NCI-H69 (cell line): ENCODE data around the gene LTA4H.

Source experiments
- DNase-seq: peaks from one replicate; lab custom pipeline; 2025; lab: John Stamatoyannopoulos, UW

Gene LTA4H

DNA sequence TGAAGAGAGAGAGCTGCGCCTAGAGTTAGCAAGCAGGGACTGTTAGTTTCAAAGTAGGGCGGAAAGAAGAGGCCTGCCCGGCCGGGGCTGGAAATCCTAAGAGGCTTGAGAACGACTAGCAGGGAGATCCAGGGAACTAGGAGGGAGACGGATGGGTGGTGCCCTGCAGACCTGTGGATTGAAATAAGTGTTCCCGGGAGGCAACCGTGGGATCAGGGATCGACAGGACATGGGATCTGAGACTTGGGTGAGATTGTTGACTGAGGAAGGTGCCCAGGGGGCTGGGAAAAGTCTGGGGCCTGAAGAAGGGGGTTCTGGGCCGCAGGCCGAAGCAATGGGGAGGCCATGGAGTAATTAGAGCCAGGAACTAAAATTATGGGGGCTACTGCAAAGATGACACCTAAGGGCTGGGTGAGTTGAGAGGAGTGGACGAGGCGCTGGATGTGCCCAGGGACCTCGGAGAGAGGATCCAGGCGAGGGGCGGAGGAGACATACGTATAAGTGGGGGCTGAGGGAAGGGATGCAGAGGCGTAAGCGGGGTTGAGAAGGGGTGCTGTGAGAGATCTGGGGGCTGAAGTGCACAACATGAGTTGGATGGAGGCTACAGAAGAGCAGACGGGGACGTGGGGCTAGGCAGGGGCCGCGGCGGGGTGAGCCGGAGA is 635 bp downstream of the LTA4H start:
- DNase-seq, result peak; percentile 75

- no peak for DNase-seq
Measured at GRCh38 chr12:96033549-96034389, 1.6 kb downstream of the LTA4H start.

DNA sequence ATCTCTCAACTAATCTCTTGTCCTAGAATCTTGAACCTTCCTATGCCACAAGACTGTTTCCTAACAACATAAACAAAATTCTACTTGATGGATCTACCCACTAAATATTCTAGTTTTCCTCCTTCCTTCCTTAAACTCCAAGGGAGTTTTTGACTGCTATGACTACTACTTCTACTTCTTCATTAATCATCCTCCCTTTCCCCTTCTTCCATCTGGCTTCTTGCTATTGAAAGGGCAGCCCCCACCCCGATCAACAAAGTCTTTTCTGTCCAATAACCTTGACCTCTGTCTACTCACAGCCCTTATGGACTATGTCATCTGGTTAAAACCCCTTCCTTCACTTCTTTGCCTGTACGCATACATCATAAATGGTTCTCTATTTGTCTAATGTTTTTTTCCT is 5.6 kb downstream of the LTA4H start:
- DNase-seq, result no peak

GRCh38 chr12:96028538-96028937 is 6.8 kb downstream of the LTA4H start:
- DNase-seq, result no peak

DNA sequence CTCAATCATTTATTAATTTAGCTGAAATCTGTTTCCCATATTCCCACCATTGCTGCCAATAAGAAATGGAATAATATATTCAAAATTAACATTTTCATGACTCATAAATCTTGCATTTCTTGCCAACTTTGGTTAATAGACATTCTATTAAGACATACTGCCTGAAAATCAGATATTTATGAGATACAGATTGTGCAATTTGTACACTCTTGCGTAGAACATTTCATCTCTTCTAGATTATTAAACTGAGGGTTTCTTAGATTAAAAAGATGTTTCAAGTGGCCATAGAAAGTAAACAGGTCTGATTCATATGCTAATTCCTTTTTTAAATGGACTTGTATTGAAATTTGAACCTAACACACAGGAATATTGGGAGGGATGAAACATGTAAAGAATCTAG is 9.1 kb downstream of the LTA4H start:
- no peak for DNase-seq

- no peak for DNase-seq
Measured at GRCh38 chr12:96025518-96025917, 9.9 kb downstream of the LTA4H start.

DNA sequence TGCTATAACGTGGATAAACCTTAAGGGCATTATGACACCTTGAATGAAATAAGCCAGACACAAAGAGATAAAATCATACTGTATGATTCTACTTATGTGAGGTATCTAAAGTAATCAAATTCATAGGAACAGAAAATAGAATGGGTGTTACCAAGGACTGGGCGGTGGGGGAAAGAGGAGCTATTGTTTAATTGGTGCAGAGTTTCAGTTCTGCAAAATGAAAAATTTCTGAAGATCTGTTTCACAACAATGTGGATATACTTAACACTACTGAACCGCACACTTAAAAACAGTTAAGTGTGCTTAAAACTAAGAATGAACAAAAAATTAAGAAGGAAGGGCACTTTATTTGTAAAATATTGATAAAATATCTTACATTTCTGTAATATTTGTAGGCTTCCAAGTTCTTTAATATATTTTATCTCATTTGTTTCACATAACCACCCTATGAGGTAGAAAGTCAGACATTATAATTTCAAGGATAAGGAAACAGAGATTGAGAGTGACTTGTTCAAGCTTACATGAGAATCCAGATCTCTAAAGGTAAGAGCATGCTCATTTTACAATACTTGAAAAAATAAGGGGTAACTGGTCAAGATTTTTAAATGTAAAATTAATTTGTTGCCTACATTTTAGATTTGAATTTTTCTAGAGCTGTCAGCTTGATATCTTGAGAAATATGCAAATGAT is 14.9 kb downstream of the LTA4H start:
- DNase-seq, result no peak

GRCh38 chr12:96015672-96016071 is 19.7 kb downstream of the LTA4H start:
- peak; percentile 24 for DNase-seq

GRCh38 chr12:96014943-96015599 is 20.3 kb downstream of the LTA4H start:
- no peak for DNase-seq

- DNase-seq, result peak; percentile 43
Measured at GRCh38 chr12:96007729-96008128, 27.7 kb downstream of the LTA4H start.

- DNase-seq, result no peak
Measured at GRCh38 chr12:96006727-96007126, 28.7 kb downstream of the LTA4H start.

DNA sequence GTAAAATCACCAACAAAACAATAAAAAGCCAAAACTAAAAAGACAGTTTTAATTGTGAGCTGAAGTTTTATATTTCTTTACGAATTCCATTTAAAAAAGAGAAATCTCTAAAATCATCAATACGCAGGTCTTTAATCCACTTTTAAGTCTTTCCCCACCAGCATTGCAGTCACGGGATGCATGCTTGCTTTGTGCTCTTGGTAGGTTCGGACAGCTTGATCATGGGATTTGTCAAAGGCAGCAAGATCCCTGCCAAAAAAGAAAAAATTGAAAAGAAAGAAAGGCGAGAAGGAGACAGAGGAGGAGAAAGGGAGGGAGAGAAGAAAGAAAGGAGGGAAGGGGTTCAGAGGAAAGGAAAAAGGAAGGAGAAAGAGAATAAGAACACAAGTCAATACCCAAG is 34.5 kb downstream of the LTA4H start:
- DNase-seq, result no peak

DNA sequence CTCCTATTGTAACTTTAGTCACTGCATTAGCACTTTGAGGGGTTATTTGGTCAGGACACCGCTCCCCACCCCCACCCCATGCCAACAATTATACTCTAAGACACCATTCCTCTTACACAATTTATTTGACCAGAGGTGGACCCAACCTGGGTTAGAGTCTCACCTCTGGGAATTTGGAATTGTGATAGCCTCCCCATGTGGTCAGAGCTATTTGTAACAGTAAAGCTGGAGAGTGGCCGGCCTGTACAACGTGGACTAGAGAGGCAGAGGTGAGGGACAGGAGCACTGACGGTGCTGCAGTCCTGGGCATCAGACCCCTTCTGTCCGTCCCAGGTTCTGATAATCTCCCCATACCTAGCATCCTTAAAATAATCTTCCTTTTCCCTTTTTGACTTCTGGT is 35.9 kb downstream of the LTA4H start:
- no peak for DNase-seq

DNA sequence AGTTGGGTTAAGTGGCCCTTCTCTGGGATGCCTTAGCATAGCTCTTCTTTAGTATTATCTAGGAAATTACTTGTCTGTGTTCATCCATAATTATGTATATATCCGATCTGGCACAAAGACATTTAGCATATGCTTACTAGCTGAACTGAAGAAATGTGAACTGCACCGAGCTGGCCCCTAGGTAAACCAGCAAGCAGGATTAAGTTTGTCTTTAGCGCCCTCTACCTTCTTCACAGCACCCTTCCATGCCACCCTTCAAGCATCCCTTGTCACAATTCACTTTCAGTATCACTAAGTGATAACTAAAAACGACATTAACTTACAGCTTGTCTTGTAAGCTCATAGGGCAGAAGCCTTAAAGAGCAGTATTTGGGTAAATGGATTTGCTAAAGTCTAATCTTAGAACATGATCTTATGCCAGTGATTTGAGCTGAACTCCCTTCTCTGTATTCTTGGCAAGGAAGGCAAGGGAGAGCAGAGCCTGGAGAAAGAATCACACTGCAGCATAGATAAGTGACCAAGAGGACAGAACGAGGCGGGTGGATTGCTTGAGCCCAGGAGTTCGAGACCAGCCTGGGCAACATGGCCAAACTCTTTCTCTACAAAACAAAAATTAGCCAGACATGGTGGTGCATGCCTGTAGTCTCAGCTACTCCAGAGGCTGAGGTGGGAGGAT is 36.6 kb downstream of the LTA4H start:
- peak; percentile 82 for DNase-seq

DNA sequence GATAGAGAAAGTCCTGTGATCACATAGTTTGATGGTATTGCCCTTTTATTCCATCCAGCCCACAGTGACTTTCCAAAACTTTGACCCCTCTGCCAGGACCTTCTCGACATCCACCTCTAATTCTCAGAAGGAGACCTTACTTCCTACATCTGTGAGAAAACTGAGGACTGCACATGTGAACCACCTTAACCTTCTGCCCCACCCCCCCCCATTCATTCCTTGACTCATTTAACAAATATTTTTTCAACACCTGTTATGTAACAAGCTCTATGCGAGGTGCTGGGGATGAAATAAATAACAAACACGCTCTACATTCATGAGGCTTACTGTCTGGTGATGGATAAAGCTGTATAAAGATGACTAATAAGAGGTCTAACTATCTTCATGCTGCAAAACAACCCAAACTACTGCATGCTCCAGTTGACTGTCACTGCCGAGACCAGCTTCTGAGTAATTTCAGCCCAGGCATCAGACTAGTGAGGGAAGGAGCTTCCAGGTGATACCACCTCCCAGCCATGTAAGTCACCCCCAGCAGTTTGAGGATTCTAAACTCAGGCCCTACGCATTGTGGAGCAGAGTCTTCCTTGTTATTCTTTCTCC is 37.4 kb downstream of the LTA4H start:
- no peak for DNase-seq

GRCh38 chr12:95997276-95997675 is 38.1 kb downstream of the LTA4H start:
- DNase-seq, result no peak

DNA sequence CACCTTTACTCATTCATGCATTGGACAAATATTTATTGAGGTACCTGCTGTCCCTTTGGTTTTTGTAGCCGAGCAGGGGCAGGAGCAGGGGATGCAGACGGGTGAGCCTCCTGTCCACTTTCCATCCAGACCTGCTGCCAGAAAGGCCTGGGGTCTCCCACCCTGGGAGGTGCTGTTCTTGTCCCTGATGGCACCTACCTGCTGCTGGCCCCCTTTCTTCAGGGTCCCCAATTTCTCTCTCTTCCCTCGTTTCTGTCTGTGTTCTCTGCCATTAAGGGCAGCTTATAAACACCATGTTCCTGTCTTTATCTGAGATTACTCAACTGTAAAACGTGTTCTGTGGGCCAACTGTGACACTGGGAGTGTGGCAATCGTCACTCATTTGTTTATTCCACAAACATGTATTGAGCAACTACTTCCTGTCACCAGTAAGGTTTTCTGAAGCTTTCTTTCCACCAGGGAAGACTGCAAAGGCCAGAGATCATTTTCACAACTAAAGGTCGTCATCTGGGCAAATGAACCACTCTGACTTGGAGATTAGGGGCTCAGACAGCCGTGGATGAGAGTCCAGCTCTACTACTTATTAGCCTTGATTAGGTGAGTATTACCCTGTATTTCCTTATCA is 39.2 kb downstream of the LTA4H start, which contains the start of gene HAL:
HAL (minus strand) TSS at position 311 of the 625 bp plus-strand sequence. CDS start 434 bp downstream, outside the sequence.
- no peak for DNase-seq

DNA sequence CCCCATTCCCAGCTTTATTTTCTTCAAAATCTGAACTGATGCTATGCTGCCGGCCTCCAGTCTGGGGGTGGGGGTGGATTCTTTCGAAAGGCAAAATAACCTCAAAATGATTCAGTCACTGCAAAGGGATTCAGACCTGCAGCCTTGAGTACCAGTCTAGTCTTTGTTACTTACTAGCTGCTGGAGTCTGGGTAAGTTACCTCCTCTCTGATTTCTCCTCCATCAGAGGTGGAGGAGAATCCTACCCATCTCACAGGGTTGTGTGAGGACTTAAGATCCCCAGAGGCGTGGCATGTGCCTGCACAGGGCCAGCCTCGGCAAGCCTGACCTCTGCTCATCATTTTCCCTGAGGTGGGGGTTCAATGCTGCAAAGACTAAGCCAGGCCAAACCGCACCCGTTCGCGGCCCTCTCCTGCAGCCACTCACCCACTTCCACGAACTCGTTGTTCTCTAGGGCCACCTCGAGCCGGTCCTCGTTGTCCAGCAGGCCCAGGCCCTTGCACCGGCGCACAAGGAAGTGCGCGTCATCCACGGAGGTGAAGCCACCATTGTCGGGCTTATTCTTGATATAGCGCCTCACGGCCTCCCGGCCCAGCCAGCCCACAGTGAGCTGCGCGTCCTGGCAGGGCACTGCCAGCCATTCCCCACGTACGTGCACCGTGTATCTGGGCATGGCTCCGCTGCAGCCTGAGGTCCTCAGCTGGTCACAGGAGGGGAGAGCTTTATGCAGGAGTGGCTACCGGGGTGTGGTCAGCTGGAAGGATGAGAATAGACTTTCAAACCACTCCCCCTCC is 40.0 kb downstream of the LTA4H start:
- no peak for DNase-seq

GRCh38 chr12:95994476-95994875 is 40.9 kb downstream of the LTA4H start:
- DNase-seq, result no peak

- DNase-seq, result no peak
Measured at GRCh38 chr12:95993907-95994306, 41.5 kb downstream of the LTA4H start.
